GM12878 (cell line): Measurements from ENCODE around the gene AP4E1. TPM values are rescaled to one million over a fixed set of nuclear protein-coding genes. Genes with fewer than 3 reads are reported as not detected.

Source experiments
- ATF2 ChIP-seq: IDR thresholded peaks from 2 replicates; pipeline ENCODE4 v1.6.1; 2012; ENCODE audit warnings: low read length, inconsistent platforms
- BCL11A ChIP-seq: IDR thresholded peaks from 2 replicates; pipeline ENCODE4 v1.6.1; 2011; ENCODE audit warnings: low read depth, low read length
- CEBPB ChIP-seq, 2 experiments: fragments of 150-350 bp in 1 of 2; IDR thresholded peaks; 2 replicates each; pipeline ENCODE4 v1.6.1; 2012 to 2014; ENCODE audit warnings: low read depth in 2 of 2, low read length in 2 of 2, borderline replicate concordance in 1 of 2, inconsistent platforms in 1 of 2
- CREB1 ChIP-seq: IDR thresholded peaks from 2 replicates; pipeline ENCODE4 v1.6.1; 2012; ENCODE audit warnings: low read depth, mild to moderate bottlenecking, inconsistent platforms
- CREM ChIP-seq: IDR thresholded peaks from 2 replicates; pipeline ENCODE4 v1.6.1; 2014; ENCODE audit warnings: antibody characterized with exemption, low read depth
- EED ChIP-seq: sonication (generic); IDR thresholded peaks from 2 replicates; pipeline ENCODE4 v1.6.1; 2016; ENCODE audit warnings: antibody characterized with exemption, low read depth
- EP300 ChIP-seq, 2 experiments: fragments of 150-350 bp in 1 of 2; IDR thresholded peaks; 2 replicates each; pipeline ENCODE4 v1.6.1; 2011 to 2012; ENCODE audit warnings: low read depth in 2 of 2, low read length in 2 of 2, borderline replicate concordance in 1 of 2, improper control_type of control experiment in 1 of 2, inconsistent platforms in 1 of 2; ENCODE audit not compliant: control insufficient read depth in 1 of 2
- ETV6 ChIP-seq, 2 experiments: fragments of 450-650 bp in 1 of 2; IDR thresholded peaks in 1 of 2; conservative IDR thresholded peaks in 1 of 2; 2 replicates each; pipeline ENCODE4 v1.6.1; 2014; ENCODE audit warnings: antibody characterized with exemption in 1 of 2, borderline replicate concordance in 1 of 2, low read depth in 1 of 2, mild to moderate bottlenecking in 1 of 2, moderate library complexity in 1 of 2
- FOXM1 ChIP-seq: IDR thresholded peaks from 2 replicates; pipeline ENCODE4 v1.6.1; 2012; ENCODE audit warnings: low read depth, mild to moderate bottlenecking, inconsistent platforms, low read length, moderate library complexity
- GABPA ChIP-seq: IDR thresholded peaks from 2 replicates; pipeline ENCODE4 v1.6.1; 2014; ENCODE audit warnings: antibody characterized with exemption, low read depth, mild to moderate bottlenecking, inconsistent platforms
- IKZF1 ChIP-seq: fragments of 450-650 bp; conservative IDR thresholded peaks from 2 replicates; pipeline ENCODE4 v1.6.1; 2017; ENCODE audit warnings: antibody characterized with exemption, mild to moderate bottlenecking
- IRF4 ChIP-seq: IDR thresholded peaks from 2 replicates; pipeline ENCODE4 v1.6.1; 2011; ENCODE audit warnings: low read depth, low read length
- JUNB ChIP-seq: IDR thresholded peaks from 2 replicates; pipeline ENCODE4 v1.6.1; 2016; ENCODE audit warnings: antibody characterized with exemption, mild to moderate bottlenecking
- MEF2A ChIP-seq: IDR thresholded peaks from 2 replicates; pipeline ENCODE4 v1.6.1; 2011; ENCODE audit warnings: low read depth, mild to moderate bottlenecking, low read length, moderate library complexity; ENCODE audit not compliant: insufficient read depth
- MTA2 ChIP-seq: fragments of 450-650 bp; IDR thresholded peaks from 2 replicates; pipeline ENCODE4 v1.6.1; 2016; ENCODE audit warnings: low read depth, mild to moderate bottlenecking, moderate library complexity
- NFYB ChIP-seq: IDR thresholded peaks from 2 replicates; pipeline ENCODE4 v1.6.1; 2011; ENCODE audit warnings: low read depth, mild to moderate bottlenecking, low read length, improper control_type of control experiment, moderate library complexity; ENCODE audit not compliant: insufficient read depth
- RAD21 ChIP-seq: IDR thresholded peaks from 2 replicates; pipeline ENCODE4 v1.6.1; 2011; ENCODE audit warnings: mild to moderate bottlenecking, low read depth, low read length, moderate library complexity; ENCODE audit not compliant: insufficient read depth
- RCOR1 ChIP-seq: conservative IDR thresholded peaks from 2 replicates; pipeline ENCODE4 v1.6.1; 2012; ENCODE audit warnings: low read depth, low read length, improper control_type of control experiment
- SKIL ChIP-seq: fragments of 450-650 bp; IDR thresholded peaks from 2 replicates; pipeline ENCODE4 v1.6.1; 2017; ENCODE audit warnings: mild to moderate bottlenecking, low read depth, inconsistent platforms; ENCODE audit not compliant: poor library complexity, severe bottlenecking
- SRF ChIP-seq, 2 experiments: IDR thresholded peaks; 2 replicates each; pipeline ENCODE4 v1.6.1; 2011; ENCODE audit warnings: low read depth in 2 of 2, low read length in 2 of 2, mild to moderate bottlenecking in 1 of 2, moderate library complexity in 1 of 2
- TCF7 ChIP-seq: IDR thresholded peaks from 2 replicates; pipeline ENCODE4 v1.6.1; 2014; ENCODE audit warnings: antibody characterized with exemption, borderline replicate concordance
- polyA plus RNA-seq, 11 experiments: library from polyadenylated mRNA; depleted of rRNA in 4 of 11; unstranded in 6 of 11; stranded (reverse) in 5 of 11; fragments of >200 nt; fragmentation: Nextera tagmentation in 4 of 11; fragmentation: Illumina TruSeq in 1 of 11; extraction: Ambion mirVana in 4 of 11; extraction: Trizol in 1 of 11; gene quantifications; 1 replicate in 1 of 11; 2 replicates in 10 of 11; pipeline versions ENCODE4 v1.2.1 to v1.2.3, GENCODE V29; 2011 to 2016; ENCODE audit warnings: inconsistent platforms in 2 of 11, missing spikeins in 2 of 11, low read depth in 1 of 11
- total RNA-seq, 4 experiments: library from RNA; depleted of rRNA in 3 of 4; stranded (reverse); fragments of >200 nt in 3 of 4; fragmentation: Illumina TruSeq in 1 of 4; extraction: Trizol in 1 of 4; gene quantifications; 2 replicates each; pipeline versions ENCODE4 v1.2.1 to v1.2.3, GENCODE V29; 2013 to 2021
- TF ChIP-seq, protein P1 (sequence below): fragments of 450-650 bp; IDR thresholded peaks from 2 replicates; pipeline ENCODE4 v1.6.1; 2016; ENCODE audit warnings: mild to moderate bottlenecking

The AP4E1 gene
- total and polyA plus RNA-seq, 10 of the 15 experiments (the other 5 are each of a cell fraction or from before 2014, with no cell fraction given), result 1.2 to 11.4 (median 6.7) TPM

- peak; percentile 37; the same call in 1 of the 2 replicates for TF ChIP-seq EED
- peak; percentile 22; the same call in 1 of the 2 replicates for TF ChIP-seq IKZF1
- TF ChIP-seq, protein P1, sequence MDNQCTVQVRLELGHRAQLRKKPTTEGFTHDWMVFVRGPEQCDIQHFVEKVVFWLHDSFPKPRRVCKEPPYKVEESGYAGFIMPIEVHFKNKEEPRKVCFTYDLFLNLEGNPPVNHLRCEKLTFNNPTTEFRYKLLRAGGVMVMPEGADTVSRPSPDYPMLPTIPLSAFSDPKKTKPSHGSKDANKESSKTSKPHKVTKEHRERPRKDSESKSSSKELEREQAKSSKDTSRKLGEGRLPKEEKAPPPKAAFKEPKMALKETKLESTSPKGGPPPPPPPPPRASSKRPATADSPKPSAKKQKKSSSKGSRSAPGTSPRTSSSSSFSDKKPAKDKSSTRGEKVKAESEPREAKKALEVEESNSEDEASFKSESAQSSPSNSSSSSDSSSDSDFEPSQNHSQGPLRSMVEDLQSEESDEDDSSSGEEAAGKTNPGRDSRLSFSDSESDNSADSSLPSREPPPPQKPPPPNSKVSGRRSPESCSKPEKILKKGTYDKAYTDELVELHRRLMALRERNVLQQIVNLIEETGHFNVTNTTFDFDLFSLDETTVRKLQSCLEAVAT, result no peak
- TF ChIP-seq ATF2, result peak; percentile 90
- peak in 1 of 2 experiments; percentile 75; a peak in 2 of 4 replicates for TF ChIP-seq EP300 (IDR thresholded peaks at IDR 0.05; ENCODE audit: borderline replicate concordance in 1 of 2, control insufficient read depth in 1 of 2, low read depth in 2 of 2, low read length in 2 of 2)
- peak; percentile 77 for TF ChIP-seq FOXM1
- peak; percentile 95 for TF ChIP-seq SKIL
- TF ChIP-seq NFYB, result no peak
- peak; percentile 55; the same call in 1 of the 2 replicates for TF ChIP-seq MTA2
- TF ChIP-seq ETV6 (conservative IDR thresholded peaks at IDR 0.05 in 1 of 2, IDR thresholded peaks at IDR 0.05 in 1 of 2; ENCODE audit: borderline replicate concordance in 1 of 2, low read depth in 1 of 2), result peak in 1 of 2 experiments; percentile 76; a peak in 1 of 4 replicates
- peak; percentile 74; the same call in 1 of the 2 replicates for TF ChIP-seq BCL11A
- TF ChIP-seq RCOR1, result 0 out of 2 replicates have a peak, but pooled peaks have one; percentile 85
- peak; percentile 74 for TF ChIP-seq MEF2A
- peak in 1 of 2 experiments; percentile 76; a peak in 2 of 4 replicates for TF ChIP-seq SRF (IDR thresholded peaks at IDR 0.05; ENCODE audit: low read depth in 2 of 2, low read length in 2 of 2)
- TF ChIP-seq CREM, result peak; percentile 79
- 0 out of 2 replicates have a peak, but pooled peaks have one; percentile 4 for TF ChIP-seq RAD21
- TF ChIP-seq GABPA, result peak; percentile 64
- TF ChIP-seq JUNB, result peak; percentile 93
- TF ChIP-seq CREB1, result peak; percentile 66; the same call in 1 of the 2 replicates
- 0 out of 2 replicates have a peak, but pooled peaks have one; percentile 17 for TF ChIP-seq TCF7
- peak; percentile 74 to 79; a peak in 3 of 4 replicates for TF ChIP-seq CEBPB (IDR thresholded peaks at IDR 0.05; ENCODE audit: borderline replicate concordance in 1 of 2, low read depth in 2 of 2, low read length in 2 of 2)
- 0 out of 2 replicates have a peak, but pooled peaks have one; percentile 52 for TF ChIP-seq IRF4
These were observed 27.8 kb upstream of the AP4E1 start (continued) for GRCh38 chr15:50880651-50881114.
